Peyer's patch (tissue), 4 donors: ENCODE data around the gene NDUFS2.

Experiments
- POLR2A ChIP-seq, 2 donors: fragments of 450-650 bp; IDR thresholded peaks; one replicate each; pipeline ENCODE4 v1.5.1; 2017; ENCODE audit warnings: antibody characterized with exemption in 2 of 2, mild to moderate bottlenecking in 2 of 2, moderate library complexity in 2 of 2
- TF ChIP-seq, protein P1 (sequence below), 6 experiments: fragments of 450-650 bp in 4 of 6; fragments of 200-600 bp in 2 of 6; sonication (generic) in 1 of 6; IDR thresholded peaks; one replicate each; pipeline ENCODE4 v1.5.1; 2017 to 2019; ENCODE audit warnings: antibody characterized with exemption in 6 of 6, mild to moderate bottlenecking in 3 of 6, moderate library complexity in 1 of 6

DNA sequence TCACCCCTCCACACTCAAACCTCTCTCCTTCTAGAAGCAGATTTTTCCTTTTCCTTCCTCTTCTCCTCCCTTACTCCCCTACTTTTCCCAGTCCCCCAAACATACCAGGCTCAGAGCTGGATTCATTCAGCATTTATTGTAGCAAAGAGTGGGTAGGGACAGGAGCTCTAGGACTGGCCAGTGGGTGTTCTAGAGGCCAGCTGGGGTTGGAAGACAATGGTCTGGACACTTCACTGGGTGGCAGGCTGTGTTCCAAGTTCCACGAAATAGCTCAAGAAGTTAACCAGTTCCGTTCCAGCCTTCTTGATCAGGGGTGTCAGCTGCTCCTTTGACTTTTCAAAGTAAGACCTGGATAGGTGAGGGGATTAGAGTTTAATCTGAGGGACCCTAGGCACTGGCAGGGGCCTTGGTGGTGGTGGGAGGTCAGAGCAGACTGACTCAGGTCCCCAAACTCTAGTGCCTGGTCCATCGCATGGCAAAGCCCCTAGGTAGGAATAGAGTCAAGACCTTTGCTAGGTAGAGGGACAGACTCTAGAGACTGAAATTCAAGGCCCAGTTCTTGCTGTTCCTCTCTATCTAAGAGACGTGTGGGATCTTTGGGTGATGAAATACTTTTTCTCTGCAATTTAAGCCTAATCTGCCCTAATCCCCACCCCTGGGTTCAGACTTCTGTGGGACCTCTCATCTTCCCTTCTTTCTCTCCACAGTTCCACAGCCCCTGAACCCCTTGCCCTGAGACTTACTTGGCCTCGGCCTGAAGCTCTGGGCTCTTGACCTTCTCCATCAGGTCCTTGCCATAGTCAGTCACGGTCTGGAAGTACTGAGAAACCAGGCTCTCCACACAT lies 20.2 kb downstream of the NDUFS2 start:
- TF ChIP-seq, protein P1, sequence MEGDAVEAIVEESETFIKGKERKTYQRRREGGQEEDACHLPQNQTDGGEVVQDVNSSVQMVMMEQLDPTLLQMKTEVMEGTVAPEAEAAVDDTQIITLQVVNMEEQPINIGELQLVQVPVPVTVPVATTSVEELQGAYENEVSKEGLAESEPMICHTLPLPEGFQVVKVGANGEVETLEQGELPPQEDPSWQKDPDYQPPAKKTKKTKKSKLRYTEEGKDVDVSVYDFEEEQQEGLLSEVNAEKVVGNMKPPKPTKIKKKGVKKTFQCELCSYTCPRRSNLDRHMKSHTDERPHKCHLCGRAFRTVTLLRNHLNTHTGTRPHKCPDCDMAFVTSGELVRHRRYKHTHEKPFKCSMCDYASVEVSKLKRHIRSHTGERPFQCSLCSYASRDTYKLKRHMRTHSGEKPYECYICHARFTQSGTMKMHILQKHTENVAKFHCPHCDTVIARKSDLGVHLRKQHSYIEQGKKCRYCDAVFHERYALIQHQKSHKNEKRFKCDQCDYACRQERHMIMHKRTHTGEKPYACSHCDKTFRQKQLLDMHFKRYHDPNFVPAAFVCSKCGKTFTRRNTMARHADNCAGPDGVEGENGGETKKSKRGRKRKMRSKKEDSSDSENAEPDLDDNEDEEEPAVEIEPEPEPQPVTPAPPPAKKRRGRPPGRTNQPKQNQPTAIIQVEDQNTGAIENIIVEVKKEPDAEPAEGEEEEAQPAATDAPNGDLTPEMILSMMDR (IDR thresholded peaks at IDR 0.05) = no peak
- TF ChIP-seq POLR2A (IDR thresholded peaks at IDR 0.05) = no peak
